ENCODE data around the gene ACER3. TPM values are rescaled to one million over a fixed set of nuclear protein-coding genes. Genes with fewer than 3 reads are reported as not detected.

The ACER3 gene
- total RNA-seq, 1 experiment from 2014 or later = 21.0 TPM

DNA sequence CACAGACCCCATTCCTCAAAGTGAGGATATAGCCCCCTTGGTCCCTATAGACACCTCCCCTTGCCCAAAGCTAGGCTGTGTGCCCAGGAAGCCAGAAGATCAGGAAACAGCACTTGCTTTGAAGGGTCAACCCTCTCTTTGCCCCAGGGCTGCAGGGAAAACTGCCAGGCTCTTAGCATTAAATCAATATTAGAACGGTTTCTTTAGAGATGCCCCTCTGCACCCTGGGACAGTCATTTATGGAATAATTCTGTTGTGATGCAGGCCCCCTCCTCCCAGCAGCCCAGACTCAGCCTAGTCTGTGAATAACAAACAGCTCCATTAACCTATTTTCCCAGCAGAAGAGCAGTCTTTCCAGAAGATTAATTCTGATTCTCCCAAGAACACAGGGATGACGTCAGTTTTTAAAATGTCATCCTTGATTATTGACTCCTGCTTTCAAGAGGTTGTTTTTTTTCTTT, 194.4 kb downstream of the ACER3 start:
- intact Hi-C loops (cut with micrococcal nuclease; ENCODE audit: unreplicated experiment) = no loop called here
- no peaks in the 10 kb centered on the region for H3K36me3 Mint-ChIP-seq (ENCODE audit: insufficient read depth, unreplicated experiment)
- H3K4me1 Mint-ChIP-seq (ENCODE audit: low read depth, unreplicated experiment) = no peaks in the 10 kb centered on the region
- H3K27ac Mint-ChIP-seq (ENCODE audit: unreplicated experiment) = no peak overlapping the region
- no TSS peak for BruUV-seq (replicated peaks)
- CTCF ChIA-PET = no interaction called here
- no peak for DNase-seq
- no peaks in the 10 kb centered on the region for H3K27me3 Mint-ChIP-seq (ENCODE audit: unreplicated experiment)
- no peak overlapping the region for H3K4me3 Mint-ChIP-seq (ENCODE audit: low read depth, unreplicated experiment)
- H3K9me3 Mint-ChIP-seq (ENCODE audit: low read depth, unreplicated experiment) = no peaks in the 10 kb centered on the region
- TF ChIP-seq, protein P1, sequence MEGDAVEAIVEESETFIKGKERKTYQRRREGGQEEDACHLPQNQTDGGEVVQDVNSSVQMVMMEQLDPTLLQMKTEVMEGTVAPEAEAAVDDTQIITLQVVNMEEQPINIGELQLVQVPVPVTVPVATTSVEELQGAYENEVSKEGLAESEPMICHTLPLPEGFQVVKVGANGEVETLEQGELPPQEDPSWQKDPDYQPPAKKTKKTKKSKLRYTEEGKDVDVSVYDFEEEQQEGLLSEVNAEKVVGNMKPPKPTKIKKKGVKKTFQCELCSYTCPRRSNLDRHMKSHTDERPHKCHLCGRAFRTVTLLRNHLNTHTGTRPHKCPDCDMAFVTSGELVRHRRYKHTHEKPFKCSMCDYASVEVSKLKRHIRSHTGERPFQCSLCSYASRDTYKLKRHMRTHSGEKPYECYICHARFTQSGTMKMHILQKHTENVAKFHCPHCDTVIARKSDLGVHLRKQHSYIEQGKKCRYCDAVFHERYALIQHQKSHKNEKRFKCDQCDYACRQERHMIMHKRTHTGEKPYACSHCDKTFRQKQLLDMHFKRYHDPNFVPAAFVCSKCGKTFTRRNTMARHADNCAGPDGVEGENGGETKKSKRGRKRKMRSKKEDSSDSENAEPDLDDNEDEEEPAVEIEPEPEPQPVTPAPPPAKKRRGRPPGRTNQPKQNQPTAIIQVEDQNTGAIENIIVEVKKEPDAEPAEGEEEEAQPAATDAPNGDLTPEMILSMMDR (IDR thresholded peaks at IDR 0.05; ENCODE audit: unreplicated experiment) = no peak

DNA sequence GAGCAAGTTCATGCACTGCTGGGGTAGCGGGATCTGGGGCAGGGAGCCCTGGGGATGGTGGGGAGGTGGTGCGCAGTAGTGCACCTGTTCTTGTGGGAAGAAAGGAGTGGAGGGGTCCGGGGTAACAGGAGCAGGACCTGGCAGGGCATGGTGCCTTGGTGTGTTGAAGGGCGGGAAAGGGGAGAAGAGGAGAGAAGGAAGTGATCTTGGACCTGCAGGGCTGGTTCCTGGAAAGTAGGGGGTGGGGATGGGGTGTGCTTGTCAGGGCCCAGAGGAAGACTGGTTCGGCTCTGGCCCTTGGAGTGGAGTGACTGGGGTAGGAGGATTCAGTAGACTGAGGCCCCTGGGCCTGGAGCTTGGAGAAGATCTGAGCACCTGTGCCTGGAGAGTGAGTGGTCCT, 195.2 kb downstream of the ACER3 start:
- Mint-ChIP-seq H3K9me3 (ENCODE audit: low read depth, unreplicated experiment) (no peaks in the 10 kb centered on the region), H3K4me3 (ENCODE audit: low read depth, unreplicated experiment) (no peak overlapping the region), H3K27me3 (ENCODE audit: unreplicated experiment) (no peaks in the 10 kb centered on the region), H3K27ac (ENCODE audit: unreplicated experiment) (no peak overlapping the region), H3K4me1 (ENCODE audit: low read depth, unreplicated experiment) (peaks cover 6% of the 10 kb centered on the region), H3K36me3 (ENCODE audit: insufficient read depth, unreplicated experiment) (no peaks in the 10 kb centered on the region)
- no TSS peak for BruUV-seq (replicated peaks)
- intact Hi-C loops (cut with micrococcal nuclease; ENCODE audit: unreplicated experiment) = no loop called here
- DNase-seq = no peak
- TF ChIP-seq, protein P1 (IDR thresholded peaks at IDR 0.05; ENCODE audit: unreplicated experiment) = no peak
- CTCF ChIA-PET = no interaction called here

DNA sequence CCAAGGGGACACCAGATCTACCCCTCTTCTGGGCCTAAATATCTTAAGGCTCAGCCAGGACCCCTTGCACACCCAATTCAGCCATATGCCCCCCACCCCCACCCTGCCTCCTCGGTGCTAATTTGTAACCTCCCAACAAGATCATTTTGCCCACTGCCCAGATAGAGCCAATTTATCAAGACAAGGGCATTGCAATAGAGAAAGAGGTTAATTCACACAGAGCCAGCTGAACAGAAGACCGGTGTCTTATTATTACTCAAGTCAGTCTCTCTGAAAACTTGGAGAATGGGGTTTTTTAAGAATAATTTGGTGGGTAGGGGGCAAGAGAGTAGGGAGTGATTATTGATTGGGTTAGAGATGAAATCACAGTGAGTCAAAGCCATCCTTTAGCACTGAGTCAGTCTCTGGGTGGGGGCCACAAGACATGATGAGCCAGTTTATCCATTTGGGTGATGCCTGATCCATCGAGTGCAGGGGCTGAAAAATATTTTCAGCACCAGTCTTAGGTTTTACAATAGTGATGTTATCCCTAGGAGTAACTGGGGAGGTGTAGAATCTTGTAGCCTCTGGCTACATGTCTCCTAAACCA, 196.2 kb downstream of the ACER3 start:
- Mint-ChIP-seq H3K4me3 (ENCODE audit: low read depth, unreplicated experiment) (no peak overlapping the region), H3K4me1 (ENCODE audit: low read depth, unreplicated experiment) (peaks cover 14% of the 10 kb centered on the region), H3K36me3 (ENCODE audit: insufficient read depth, unreplicated experiment) (no peaks in the 10 kb centered on the region), H3K27me3 (ENCODE audit: unreplicated experiment) (no peaks in the 10 kb centered on the region), H3K27ac (ENCODE audit: unreplicated experiment) (no peak overlapping the region), H3K9me3 (ENCODE audit: low read depth, unreplicated experiment) (peaks cover under 1% of the 10 kb centered on the region)
- no peak for DNase-seq
- TF ChIP-seq, protein P1 (IDR thresholded peaks at IDR 0.05; ENCODE audit: unreplicated experiment) = no peak
- no TSS peak for BruUV-seq (replicated peaks)
- intact Hi-C loops (cut with micrococcal nuclease; ENCODE audit: unreplicated experiment) = no loop called here
- CTCF ChIA-PET = interaction anchor here (0.7 kb wide), 1 partner anchor 13 kb away, joined by 6 read pairs; no protein-coding TSS in a partner anchor

DNA sequence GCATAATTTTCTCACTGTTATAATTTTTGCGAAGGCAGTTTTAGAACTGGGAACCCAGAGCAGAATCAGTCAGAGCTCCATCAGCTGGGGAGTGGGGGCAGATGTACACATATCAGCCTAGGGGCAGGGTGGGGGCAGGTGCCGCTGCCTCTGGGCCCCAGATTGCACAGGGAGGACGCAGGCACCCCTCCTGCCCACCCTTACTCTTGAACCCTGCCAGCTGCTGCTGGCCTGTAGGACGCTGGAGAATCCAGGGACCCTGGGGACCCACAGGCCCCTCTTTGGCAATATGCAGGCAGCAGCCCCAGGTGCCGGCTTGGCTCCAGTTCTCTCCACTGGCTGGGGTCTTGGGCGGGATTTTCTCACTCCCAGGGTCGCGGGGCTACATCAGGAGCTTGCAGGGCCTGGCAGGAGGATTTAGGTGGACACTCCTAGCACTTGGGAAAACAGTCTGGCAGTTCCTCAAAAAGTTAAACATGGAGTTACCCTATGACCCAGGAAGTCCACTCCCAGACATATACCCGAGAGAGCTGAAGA, 197.3 kb downstream of the ACER3 start:
- no peaks in the 10 kb centered on the region for H3K36me3 Mint-ChIP-seq (ENCODE audit: insufficient read depth, unreplicated experiment)
- no peak overlapping the region for H3K4me3 Mint-ChIP-seq (ENCODE audit: low read depth, unreplicated experiment)
- CTCF ChIA-PET = interaction anchor here (0.7 to 1.8 kb wide), 2 partner anchors 12 to 33 kb away, joined by 5 to 6 read pairs; no protein-coding TSS in a partner anchor
- intact Hi-C loops (cut with micrococcal nuclease; ENCODE audit: unreplicated experiment) = no loop called here
- no peak for DNase-seq
- peaks cover 2% of the 10 kb centered on the region for H3K9me3 Mint-ChIP-seq (ENCODE audit: low read depth, unreplicated experiment)
- peaks cover 16% of the 10 kb centered on the region for H3K4me1 Mint-ChIP-seq (ENCODE audit: low read depth, unreplicated experiment)
- H3K27ac Mint-ChIP-seq (ENCODE audit: unreplicated experiment) = no peak overlapping the region
- no peaks in the 10 kb centered on the region for H3K27me3 Mint-ChIP-seq (ENCODE audit: unreplicated experiment)
- BruUV-seq (replicated peaks) = no TSS peak
- TF ChIP-seq, protein P1 (IDR thresholded peaks at IDR 0.05; ENCODE audit: unreplicated experiment) = no peak
